HG02763 (cell line): Measurements from ENCODE around the gene AKR1D1.

Experiments used
- ATAC-seq: cut with Tn5 transposase; IDR thresholded peaks from one replicate; pipeline ENCODE4 v1.9.1; 2021; ENCODE audit warnings: mild to moderate bottlenecking, moderate library complexity; ENCODE audit not compliant: unreplicated experiment

AKR1D1 gene

DNA sequence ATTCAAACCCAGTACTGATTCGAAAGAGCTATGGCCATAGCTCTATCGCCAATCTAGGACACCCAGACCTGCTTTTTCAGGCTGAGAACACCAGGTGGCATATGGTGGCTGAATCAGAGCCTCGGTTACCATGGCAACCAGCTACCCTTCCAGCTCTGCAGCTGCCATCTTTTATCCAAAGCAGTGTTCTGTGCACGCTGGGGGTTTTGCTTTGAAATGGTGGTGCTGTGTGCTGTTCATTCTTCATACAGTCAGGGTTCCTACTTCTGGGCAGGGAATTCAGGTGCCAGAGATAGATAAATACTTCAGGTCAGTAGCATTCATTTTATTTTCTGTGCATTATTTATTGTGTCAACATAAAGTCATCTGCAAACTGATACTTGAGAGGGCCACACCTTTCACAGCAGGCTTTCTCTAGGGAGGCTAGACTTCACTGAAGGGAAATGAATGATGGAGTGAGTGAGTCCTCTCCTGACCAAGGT is 85.4 kb downstream of the AKR1D1 start:
- peak; percentile 100 for ATAC-seq

- ATAC-seq = no peak
These were observed 86.0 kb downstream of the AKR1D1 start for GRCh38 chr7:138162236-138162635.

- no peak for ATAC-seq
These were observed 87.5 kb downstream of the AKR1D1 start for GRCh38 chr7:138163800-138164199.

DNA sequence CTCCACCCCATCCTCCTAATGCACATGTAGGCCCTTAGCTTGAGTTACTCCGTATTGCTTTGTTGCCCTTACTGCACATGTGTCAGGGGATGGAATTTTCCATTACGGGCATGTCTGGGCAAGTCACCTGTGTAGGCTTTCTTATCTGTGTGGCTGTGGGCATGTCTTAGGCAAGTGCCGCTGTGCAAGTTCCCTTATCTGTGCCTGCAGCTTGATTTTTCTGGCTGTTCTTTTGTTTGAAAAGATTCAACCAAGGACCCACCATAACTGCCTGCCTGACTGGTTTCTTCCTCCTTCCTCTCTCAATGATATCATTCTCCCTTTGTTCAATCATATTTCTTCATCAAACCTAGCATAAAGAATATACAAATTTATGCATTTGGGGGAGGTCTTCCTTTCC is 88.5 kb downstream of the AKR1D1 start:
- no peak for ATAC-seq

DNA sequence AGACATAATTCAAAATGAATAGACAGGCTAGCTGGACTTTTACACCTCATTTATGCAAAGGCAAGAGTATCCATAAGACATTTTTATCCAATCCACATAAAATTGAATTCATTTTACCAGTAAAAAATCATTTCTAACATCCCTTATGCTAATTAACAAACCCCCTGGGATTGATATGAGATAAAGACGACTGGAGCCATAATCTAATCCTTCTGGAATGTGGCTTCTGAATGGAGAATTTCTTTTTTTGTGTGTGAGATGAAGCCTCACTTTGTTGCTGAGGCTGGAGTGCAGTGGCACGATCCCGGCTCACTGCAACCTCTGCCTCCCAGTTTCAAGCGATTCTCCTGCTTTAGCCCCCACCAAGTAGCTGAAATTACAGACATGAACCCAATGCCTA is 90.4 kb downstream of the AKR1D1 start:
- no peak for ATAC-seq

GRCh38 chr7:138167222-138167621 is 91.0 kb downstream of the AKR1D1 start:
- no peak for ATAC-seq

DNA sequence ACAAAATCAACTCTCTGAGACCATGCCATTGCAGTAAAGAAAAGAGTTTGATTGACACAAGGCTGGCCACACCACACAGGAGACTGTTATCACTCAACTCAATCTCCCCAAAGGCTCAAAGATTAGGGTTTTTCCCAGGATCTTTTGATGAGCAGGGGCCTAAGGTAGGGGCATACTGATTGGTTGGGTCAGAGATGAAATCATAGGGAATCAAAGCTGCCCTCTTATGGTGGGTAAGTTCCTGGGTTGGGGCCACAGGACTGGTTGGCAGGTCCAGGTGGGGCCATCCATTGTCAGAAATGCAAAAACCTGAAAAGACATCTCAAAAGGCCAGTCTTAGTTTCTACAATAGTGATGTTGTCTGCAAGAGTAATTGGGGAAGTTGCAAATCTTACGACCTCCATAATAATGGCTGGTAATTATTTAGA is 91.6 kb downstream of the AKR1D1 start:
- ATAC-seq = no peak
